MM.1S (cell line): Measurements from ENCODE around the gene TUBB6.

Experiments used
- DNase-seq: peaks from one replicate; pipeline ENCODE4 v3.0.0-alpha.2; 2015
- H2AFZ ChIP-seq: fragments of 300-600 bp; sonication (generic); 2 replicates; pipeline ENCODE4 v1.6.0; 2016; ENCODE audit warnings: antibody characterized with exemption, low read length
- H3F3A ChIP-seq: fragments of 300-600 bp; sonication (generic); 2 replicates; pipeline ENCODE4 v1.6.1; 2016; ENCODE audit warnings: mild to moderate bottlenecking, antibody characterized with exemption, low read length, moderate library complexity, mixed read lengths; ENCODE audit not compliant: insufficient read depth
- H3K27ac ChIP-seq: fragments of 300-600 bp; sonication (generic); 2 replicates; pipeline ENCODE4 v1.5.1; 2016; ENCODE audit warnings: mild to moderate bottlenecking, low read length
- H3K27me3 ChIP-seq: fragments of 300-600 bp; sonication (generic); replicated peaks from 2 replicates; pipeline ENCODE4 v1.6.0; 2016; ENCODE audit warnings: low read length; ENCODE audit not compliant: insufficient read depth
- H3K36me3 ChIP-seq: fragments of 300-600 bp; sonication (generic); replicated peaks from 2 replicates; pipeline ENCODE4 v1.6.1; 2016; ENCODE audit warnings: mild to moderate bottlenecking, low read length, mixed read lengths; ENCODE audit not compliant: insufficient read depth
- H3K4me1 ChIP-seq: fragments of 300-600 bp; sonication (generic); 2 replicates; pipeline ENCODE4 v1.6.1; 2016; ENCODE audit warnings: low read length, mixed read lengths
- H3K4me2 ChIP-seq: fragments of 300-600 bp; sonication (generic); 2 replicates; pipeline ENCODE4 v1.6.0; 2016; ENCODE audit warnings: low read depth, low read length
- H3K4me3 ChIP-seq: fragments of 300-600 bp; sonication (generic); 2 replicates; pipeline ENCODE4 v1.5.1; 2016; ENCODE audit warnings: low read length, mixed read lengths
- H3K79me2 ChIP-seq: fragments of 300-600 bp; sonication (generic); 2 replicates; pipeline ENCODE4 v1.6.1; 2016; ENCODE audit warnings: mixed run types, low read length, mixed read lengths
- H3K9ac ChIP-seq: fragments of 300-600 bp; sonication (generic); 2 replicates; pipeline ENCODE4 v1.6.1; 2016; ENCODE audit warnings: low read length, mixed read lengths
- H3K9me2 ChIP-seq: fragments of 300-600 bp; sonication (generic); replicated peaks from 2 replicates; pipeline ENCODE4 v1.6.1; 2016; ENCODE audit warnings: mild to moderate bottlenecking, low read length, mixed read lengths; ENCODE audit not compliant: insufficient read depth
- H3K9me3 ChIP-seq: fragments of 300-600 bp; sonication (generic); replicated peaks from 2 replicates; pipeline ENCODE4 v1.6.1; 2016; ENCODE audit warnings: mild to moderate bottlenecking, low read length, mixed read lengths; ENCODE audit not compliant: insufficient read depth
- H4K20me1 ChIP-seq: fragments of 300-600 bp; sonication (generic); 2 replicates; pipeline ENCODE4 v1.6.1; 2016; ENCODE audit warnings: mild to moderate bottlenecking, low read length, moderate library complexity, mixed read lengths; ENCODE audit not compliant: insufficient read depth
- EZH2 ChIP-seq: fragments of 300-600 bp; sonication (generic); optimal IDR thresholded peaks from 2 replicates; pipeline ENCODE3; 2017; ENCODE audit warnings: low read depth, mild to moderate bottlenecking, antibody characterized with exemption, low read length, mixed read lengths
- EZH2phosphoT487 ChIP-seq: fragments of 300-600 bp; sonication (generic); IDR thresholded peaks from 2 replicates; pipeline ENCODE4 v1.6.1; 2018; ENCODE audit warnings: antibody characterized with exemption, low read length
- TF ChIP-seq, protein P1 (sequence below): fragments of 300-600 bp; sonication (generic); IDR thresholded peaks from 2 replicates; pipeline ENCODE4 v1.5.1; 2016; ENCODE audit warnings: antibody characterized with exemption, low read length, mixed read lengths

The TUBB6 gene

DNA sequence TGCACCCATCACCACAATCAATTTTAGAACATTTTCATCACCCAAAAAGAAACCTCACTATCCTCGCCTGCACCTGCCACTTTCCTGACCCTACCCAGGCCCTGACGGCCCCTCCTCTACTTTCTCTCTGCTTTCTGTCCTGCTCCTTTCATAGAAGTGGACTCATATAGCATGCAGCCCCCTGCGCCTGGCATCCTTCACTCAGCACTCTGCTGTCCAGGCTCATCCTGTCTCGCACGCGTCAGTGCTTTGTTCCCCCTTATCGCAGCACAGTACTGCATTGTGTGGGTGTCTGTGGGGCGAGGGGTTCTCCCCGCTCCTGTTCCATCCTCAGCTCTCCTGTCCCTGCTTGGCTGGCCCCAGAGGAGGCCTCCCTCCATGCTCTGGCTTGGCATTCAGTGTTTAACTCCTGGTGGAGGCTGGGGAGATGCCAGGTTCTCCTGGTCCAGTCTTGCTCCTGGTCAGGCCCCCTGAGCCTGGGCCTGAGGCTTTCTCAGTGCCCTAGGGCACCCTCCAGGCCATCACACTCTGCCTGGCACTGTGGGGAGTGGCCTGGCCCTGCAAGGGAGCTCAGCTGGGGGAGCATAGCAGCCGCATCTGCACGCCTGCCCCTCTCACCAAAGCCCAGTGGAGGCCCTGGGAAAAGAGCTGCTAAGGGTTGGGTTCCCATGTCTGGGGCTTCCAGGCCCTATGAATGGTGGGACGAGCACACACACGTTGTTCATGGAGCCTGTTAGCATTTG, 6.6 kb upstream of the TUBB6 start:
- H3K36me3 ChIP-seq: no peaks in the 10 kb centered on the region
- no peak overlapping the region for H3K27ac ChIP-seq
- DNase-seq: no peak
- no peaks in the 10 kb centered on the region for H3K9me2 ChIP-seq
- TF ChIP-seq, protein P1, sequence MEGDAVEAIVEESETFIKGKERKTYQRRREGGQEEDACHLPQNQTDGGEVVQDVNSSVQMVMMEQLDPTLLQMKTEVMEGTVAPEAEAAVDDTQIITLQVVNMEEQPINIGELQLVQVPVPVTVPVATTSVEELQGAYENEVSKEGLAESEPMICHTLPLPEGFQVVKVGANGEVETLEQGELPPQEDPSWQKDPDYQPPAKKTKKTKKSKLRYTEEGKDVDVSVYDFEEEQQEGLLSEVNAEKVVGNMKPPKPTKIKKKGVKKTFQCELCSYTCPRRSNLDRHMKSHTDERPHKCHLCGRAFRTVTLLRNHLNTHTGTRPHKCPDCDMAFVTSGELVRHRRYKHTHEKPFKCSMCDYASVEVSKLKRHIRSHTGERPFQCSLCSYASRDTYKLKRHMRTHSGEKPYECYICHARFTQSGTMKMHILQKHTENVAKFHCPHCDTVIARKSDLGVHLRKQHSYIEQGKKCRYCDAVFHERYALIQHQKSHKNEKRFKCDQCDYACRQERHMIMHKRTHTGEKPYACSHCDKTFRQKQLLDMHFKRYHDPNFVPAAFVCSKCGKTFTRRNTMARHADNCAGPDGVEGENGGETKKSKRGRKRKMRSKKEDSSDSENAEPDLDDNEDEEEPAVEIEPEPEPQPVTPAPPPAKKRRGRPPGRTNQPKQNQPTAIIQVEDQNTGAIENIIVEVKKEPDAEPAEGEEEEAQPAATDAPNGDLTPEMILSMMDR: no peak
- no peak for TF ChIP-seq EZH2
- no peak for TF ChIP-seq EZH2phosphoT487
- no peaks in the 10 kb centered on the region for H3F3A ChIP-seq
- H3K4me3 ChIP-seq: no peak overlapping the region
- no peak overlapping the region for H3K9ac ChIP-seq
- no peak overlapping the region for H2AFZ ChIP-seq
- no peak overlapping the region for H3K4me2 ChIP-seq
- H3K79me2 ChIP-seq: no peaks in the 10 kb centered on the region
- H4K20me1 ChIP-seq: no peaks in the 10 kb centered on the region
- H3K9me3 ChIP-seq: no peaks in the 10 kb centered on the region
- peaks cover 4% of the 10 kb centered on the region; the same call in 1 of the 2 replicates for H3K27me3 ChIP-seq
- H3K4me1 ChIP-seq: no peaks in the 10 kb centered on the region

DNA sequence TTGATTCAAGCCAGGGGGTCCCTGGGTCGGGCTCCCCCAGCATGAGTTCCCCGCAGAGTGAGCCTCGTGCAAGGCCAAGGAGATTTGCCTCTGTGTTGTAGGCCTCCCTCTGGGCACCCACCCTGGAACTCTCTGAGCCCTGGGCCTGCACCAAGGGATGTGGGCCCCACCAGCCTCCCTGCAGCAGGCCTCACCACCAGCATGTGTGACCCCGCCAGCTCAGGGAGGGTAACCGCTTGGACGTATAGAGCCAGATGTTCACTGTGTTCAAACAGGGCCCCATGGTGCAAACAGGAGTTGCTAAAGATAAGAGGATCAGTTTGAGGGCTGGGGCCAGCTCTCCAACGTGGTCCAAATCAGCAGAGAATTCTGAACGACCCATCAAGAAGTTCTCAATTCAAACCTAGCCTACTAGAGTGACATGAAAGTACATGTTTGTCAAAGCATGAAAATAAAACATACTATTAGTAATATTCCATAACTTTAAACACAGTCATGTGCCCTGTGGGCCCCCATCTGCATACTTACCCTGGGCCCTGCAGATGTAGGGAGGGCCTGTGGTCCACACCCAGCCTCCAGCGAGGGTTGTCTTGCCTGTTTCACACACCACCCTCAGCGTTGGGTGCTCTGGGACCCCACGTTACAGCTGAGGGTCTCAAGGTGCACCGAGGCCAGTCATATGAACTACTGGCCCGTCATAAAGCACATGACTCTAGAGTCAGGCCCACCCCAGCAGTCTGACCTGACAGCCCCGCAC, 5.5 kb upstream of the TUBB6 start:
- no peak overlapping the region for H3K4me2 ChIP-seq
- H3K79me2 ChIP-seq: no peaks in the 10 kb centered on the region
- no peaks in the 10 kb centered on the region for H3K36me3 ChIP-seq
- no peaks in the 10 kb centered on the region for H3F3A ChIP-seq
- no peak overlapping the region for H3K27ac ChIP-seq
- DNase-seq: no peak
- no peaks in the 10 kb centered on the region for H3K4me1 ChIP-seq
- H3K9me2 ChIP-seq: no peaks in the 10 kb centered on the region
- peaks cover 14% of the 10 kb centered on the region for H3K27me3 ChIP-seq
- H3K9me3 ChIP-seq: no peaks in the 10 kb centered on the region
- no peak overlapping the region for H3K9ac ChIP-seq
- no peak overlapping the region for H2AFZ ChIP-seq
- H3K4me3 ChIP-seq: no peak overlapping the region
- no peaks in the 10 kb centered on the region for H4K20me1 ChIP-seq
- no peak for TF ChIP-seq EZH2phosphoT487
- TF ChIP-seq, protein P1: no peak
- no peak for TF ChIP-seq EZH2

DNA sequence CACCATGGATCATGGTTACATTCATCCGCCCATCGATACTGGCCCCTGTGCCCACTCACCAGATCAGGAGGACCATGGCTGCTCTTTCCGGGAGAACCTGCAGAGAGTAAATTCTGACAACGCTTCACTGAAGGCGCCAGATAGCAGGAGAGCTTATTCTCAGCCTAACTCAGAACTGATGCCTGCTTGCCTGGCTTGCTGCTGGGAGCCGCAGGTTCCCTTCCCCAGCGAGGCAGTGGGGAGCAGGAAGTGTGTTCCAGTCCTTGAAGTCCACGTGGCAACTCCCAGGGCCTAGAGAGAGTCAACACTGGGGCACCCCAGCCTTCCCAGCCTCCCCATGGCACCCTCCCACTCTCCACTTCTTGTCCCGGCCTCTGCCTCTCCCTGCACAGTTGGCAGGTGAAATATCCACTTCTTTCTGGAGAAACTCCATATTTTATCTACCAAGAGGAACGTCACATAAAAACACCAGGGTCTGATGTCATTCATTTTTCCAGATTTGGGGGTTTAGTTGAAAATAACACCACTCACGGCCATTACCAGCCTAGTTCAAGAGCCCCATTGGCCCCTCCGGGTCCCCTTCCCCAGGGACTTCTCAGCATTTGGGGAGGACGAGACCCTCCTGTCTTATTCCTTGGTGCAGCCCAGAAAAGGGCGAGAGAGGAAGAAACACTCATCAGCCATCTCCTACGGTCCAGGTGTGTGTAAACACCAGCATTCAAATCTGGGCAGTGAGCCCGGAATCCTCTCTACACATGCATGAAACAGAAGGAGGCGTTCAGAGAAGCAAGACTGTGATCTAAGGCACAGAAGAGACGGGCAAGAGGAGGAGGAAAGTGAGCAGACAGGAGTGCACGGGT, 3.5 kb upstream of the TUBB6 start:
- no peak overlapping the region for H3K4me2 ChIP-seq
- no peaks in the 10 kb centered on the region for H3K9me2 ChIP-seq
- no peak overlapping the region for H3K27ac ChIP-seq
- peaks cover 15% of the 10 kb centered on the region for H3K27me3 ChIP-seq
- TF ChIP-seq EZH2 (no peak), EZH2phosphoT487 (no peak)
- TF ChIP-seq, protein P1: no peak
- no peak overlapping the region for H2AFZ ChIP-seq
- H3K4me1 ChIP-seq: no peaks in the 10 kb centered on the region
- H3K36me3 ChIP-seq: no peaks in the 10 kb centered on the region
- no peak overlapping the region for H3K4me3 ChIP-seq
- H3F3A ChIP-seq: no peaks in the 10 kb centered on the region
- no peak for DNase-seq
- no peak overlapping the region for H3K9ac ChIP-seq
- no peaks in the 10 kb centered on the region for H4K20me1 ChIP-seq
- no peaks in the 10 kb centered on the region for H3K79me2 ChIP-seq
- no peaks in the 10 kb centered on the region for H3K9me3 ChIP-seq
